Forelimb muscle (tissue), 1 donor: ENCODE measurements around the gene VSIG10. TPM values are rescaled to one million over a fixed set of nuclear protein-coding genes. Genes with fewer than 3 reads are reported as not detected.
"Not testable (repeated sequence)": the region's sequence is repeated elsewhere in the genome, so short reads cannot be mapped to it uniquely, and the experiment has no call there.

Source experiments
- DNase-seq: peaks from one replicate; pipeline ENCODE4 v3.0.0-alpha.2; 2013; ENCODE audit warnings: low read depth
- polyA plus RNA-seq: library from polyadenylated mRNA; unstranded; fragments of 120-200 nt; gene quantifications from one replicate; pipeline ENCODE4 v1.2.1, GENCODE V29; 2013; ENCODE audit not compliant: insufficient read length

VSIG10 gene
- polyA plus RNA-seq, 1 donor = 10.6 TPM

- DNase-seq = no peak
Observed at GRCh38 chr12:118109088-118109487, 5.3 kb upstream of the VSIG10 start.

GRCh38 chr12:118107694-118108093 is 3.9 kb upstream of the VSIG10 start:
- no peak for DNase-seq

GRCh38 chr12:118107011-118107410 is 3.2 kb upstream of the VSIG10 start:
- DNase-seq = no peak

- no peak for DNase-seq
Observed at GRCh38 chr12:118103201-118103600, 610 bp downstream of the VSIG10 start.

DNA sequence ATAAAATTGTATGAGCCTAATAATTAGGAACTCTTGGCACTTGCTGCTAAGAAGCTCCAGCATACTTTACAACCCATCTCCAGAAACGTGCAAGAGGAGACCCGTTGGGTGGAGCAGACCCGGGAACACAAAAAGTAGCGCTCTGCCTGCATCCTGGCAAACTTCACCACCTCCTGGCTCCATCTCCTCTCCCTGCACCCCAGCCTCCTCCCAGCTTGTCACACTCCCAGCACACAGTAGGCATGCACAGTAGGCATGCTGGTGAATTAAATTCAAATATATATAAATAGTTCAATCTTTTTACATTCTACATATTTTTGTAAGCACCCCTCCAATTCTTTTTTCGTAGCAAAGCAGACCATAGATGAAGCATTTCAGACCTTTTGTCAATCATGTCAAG is 1.2 kb downstream of the VSIG10 start:
- DNase-seq = no peak

DNA sequence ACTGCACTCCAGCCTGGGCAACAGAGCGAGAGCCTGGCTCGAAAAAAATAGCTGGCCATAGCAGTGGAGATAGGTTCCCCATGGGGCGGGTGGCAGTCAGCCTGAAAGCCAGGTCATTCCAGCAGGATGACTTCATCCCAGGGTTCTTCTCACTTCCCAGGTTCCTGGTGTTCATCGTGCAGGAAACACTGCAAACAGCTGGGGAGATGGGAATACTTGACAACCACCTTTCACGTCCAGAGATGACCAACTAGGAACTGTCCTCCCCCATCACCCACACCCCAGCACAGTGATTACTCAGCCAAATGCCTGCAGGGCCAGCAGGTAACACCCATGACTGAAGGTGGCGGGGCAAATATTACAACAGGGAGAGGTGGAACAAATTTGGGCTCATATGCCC is 1.7 kb downstream of the VSIG10 start:
- DNase-seq = no peak

DNA sequence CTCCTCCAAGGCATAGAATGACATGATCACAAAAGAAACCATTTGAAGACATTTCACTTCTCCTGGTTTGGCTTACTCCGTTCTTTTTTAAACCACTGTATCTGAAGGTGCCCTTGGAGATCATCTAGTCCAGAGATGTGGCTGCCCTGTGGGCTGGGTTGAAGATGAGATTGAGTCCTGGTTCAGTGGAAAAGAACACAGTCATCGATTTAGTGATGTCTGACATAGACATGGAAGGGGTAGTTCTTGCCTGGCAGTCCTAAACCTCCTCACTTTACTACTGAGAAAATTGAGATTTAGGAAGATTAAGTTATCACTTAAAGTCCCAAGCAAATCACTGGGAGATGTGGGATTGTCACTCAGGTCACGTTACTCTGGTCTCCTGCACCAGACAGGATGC is 2.8 kb downstream of the VSIG10 start:
- no peak for DNase-seq

GRCh38 chr12:118098911-118099671 is 4.7 kb downstream of the VSIG10 start:
- no peak for DNase-seq

- DNase-seq = no peak
Observed at GRCh38 chr12:118098401-118098800, 5.4 kb downstream of the VSIG10 start.

GRCh38 chr12:118094039-118094438 is 9.8 kb downstream of the VSIG10 start:
- DNase-seq = no peak

- no peak for DNase-seq
Observed at GRCh38 chr12:118089782-118090181, 14.0 kb downstream of the VSIG10 start.

DNA sequence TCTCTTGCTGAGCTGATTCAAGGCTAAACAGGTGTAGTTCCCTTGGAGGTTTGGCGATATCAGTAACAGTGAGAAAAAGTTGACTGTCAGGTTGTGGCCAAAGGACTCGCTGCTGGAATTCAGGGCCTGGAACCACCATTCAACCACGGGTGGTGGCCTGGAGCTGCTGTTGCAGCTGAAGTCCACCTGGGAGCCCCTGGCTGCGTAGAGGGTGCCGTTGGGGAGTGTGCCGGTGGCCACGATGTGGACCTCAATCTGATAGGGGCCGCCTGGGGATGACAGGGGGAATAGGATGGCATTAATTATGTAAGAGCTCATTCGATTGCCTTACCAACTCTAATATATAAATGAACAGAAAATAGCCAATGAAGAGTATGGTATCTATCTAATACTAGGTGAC is 21.6 kb downstream of the VSIG10 start:
- no peak for DNase-seq

GRCh38 chr12:118081521-118081920 is 22.3 kb downstream of the VSIG10 start:
- not testable (repeated sequence) for DNase-seq

DNA sequence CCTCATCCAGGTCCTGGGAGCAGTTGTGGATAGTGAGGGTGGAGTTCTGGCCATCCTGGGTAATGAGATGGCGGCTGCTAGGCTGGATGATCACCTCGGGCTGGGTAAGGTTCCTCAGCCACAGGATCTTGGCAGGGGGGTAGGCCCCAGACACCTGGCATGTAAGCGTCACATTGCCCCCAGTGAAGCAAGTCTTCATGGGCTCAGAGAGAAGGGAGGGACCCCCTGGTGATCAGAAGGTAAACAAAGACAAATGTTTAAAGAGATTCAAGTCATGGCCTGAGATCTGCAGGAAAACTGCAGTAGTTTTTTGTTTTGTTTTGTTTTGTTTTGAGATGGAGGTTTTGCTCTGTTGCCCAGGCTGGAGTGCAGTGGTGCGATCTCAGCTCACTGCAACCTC is 30.0 kb downstream of the VSIG10 start:
- DNase-seq = no peak

GRCh38 chr12:118070650-118071049 is 33.2 kb downstream of the VSIG10 start:
- no peak for DNase-seq

GRCh38 chr12:118068445-118068844 is 35.4 kb downstream of the VSIG10 start:
- DNase-seq = no peak

GRCh38 chr12:118065380-118065779 is 38.4 kb downstream of the VSIG10 start:
- no peak for DNase-seq

DNA sequence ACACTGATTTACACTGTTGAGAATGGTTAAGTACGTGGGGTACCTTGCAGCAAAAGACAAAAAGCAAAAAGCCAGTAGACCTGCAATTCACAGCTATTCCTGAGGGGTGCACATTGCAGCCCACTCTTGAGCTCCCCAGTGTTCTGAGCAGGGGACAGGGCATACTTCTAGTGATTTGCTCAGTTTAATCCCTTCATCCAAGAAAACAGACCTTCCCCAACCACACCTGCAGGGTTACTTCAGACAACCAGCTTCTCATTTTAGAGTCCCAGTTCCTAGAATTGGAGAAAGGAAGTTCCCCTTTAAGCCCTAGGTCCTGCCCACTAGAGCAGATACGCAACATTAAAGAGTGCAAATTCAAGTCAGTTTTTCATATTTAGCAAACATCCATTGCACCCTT is 39.2 kb downstream of the VSIG10 start:
- DNase-seq = no peak

GRCh38 chr12:118063576-118064391 is 40.0 kb downstream of the VSIG10 start:
- no peak for DNase-seq

DNA sequence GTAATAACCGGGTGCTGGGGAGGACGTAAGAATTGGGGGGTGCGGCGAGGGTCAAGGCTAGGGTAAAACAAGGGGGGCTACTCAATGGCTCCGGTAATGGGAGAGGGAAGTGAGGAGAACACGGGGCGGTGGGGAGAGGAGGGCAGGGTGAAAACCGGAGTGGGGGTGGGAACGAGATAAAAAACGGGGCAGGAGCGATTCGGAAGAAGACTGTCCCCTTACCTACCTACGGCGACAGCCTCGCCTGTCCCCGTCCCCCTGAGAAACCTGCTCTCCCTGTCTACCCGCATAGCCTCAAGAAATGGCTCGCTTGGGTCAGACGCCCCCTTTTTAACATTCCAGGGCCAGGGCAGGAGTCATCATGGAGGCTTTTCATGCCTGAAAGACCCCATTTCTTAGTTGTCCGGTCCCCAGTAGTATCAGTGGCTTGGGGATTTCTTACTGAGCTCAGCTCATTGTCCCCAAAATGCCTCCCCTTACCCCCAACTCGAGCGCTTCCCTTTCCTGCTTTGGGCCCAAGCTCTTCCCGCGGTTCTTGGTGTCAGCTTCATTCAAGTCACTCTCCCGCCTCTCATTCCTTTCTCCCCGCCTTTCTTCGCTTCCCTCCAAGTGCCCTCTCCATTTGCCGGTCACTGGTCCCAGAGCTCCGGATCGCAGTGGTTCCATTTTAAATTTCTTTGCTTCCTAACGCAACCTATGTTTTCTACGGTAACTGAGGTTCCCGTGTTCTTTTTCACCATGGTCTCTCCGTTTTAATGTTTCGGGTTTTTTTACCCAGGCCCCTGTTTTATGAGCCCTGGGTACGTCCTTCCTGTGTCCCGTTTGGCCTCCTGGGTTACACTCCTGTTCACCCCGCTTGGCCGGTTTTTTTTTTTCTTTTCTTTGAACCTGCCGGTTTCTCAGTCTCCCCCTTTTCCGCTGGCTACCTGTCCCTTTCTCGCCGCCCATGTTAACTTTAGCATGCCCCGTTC is 41.7 kb downstream of the VSIG10 start:
- DNase-seq = no peak

DNA sequence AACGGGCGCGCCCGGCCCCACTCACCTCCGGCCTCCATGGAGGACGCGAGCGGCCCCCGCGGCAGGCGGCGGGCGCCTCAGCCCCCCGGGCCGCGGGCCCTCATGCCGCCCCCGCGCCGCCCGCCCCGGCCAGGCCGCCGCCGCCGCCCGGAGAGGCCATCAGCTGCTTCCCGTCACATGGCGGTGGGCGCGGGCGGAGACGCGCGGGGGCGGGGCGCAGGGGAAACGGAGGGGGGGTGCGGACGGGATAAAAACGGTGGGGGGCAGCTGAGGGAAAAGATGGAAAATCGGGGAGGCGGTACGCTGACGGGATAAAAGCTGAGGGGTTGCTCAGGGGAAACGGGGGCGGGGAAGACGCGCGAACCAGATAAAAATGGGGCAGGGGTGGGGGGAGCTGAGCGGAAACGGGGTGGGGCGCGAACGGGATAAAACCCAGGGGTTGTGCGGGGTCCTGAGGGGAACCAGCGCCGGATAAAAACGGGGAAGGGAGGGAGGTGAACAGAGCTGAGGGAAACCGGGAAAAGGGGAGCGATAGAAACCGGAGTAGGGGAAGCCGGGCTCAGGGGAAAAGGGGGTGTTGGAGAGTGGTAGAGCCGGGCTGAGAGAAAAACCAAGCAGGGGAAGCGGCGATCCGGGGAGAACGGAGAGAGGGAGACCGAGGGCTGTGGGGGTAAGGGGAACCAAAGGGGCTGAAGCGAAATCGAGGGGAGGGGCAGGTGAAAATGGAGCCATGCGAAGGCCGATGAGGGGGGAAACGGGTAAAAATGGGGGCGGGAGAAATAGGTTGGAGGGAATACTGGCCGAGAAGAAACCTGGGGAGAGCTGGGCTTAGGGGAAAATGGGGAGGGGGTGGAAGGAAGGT is 42.6 kb downstream of the VSIG10 start, which contains the start of gene WSB2:
WSB2 (minus strand) TSS at position 169 of the 862 bp plus-strand sequence; CDS start at position 38, 131 bp downstream.
- no peak for DNase-seq
